HG02870 (cell line): Measurements from ENCODE around the gene CHST11.

Experiments used
- ATAC-seq: cut with Tn5 transposase; IDR thresholded peaks from one replicate; pipeline ENCODE4 v1.9.1; 2021; ENCODE audit warnings: mild to moderate bottlenecking, moderate library complexity; ENCODE audit not compliant: unreplicated experiment

CHST11 gene

GRCh38 chr12:104459368-104459909 is 2.7 kb downstream of the CHST11 start:
- ATAC-seq, result no peak

DNA sequence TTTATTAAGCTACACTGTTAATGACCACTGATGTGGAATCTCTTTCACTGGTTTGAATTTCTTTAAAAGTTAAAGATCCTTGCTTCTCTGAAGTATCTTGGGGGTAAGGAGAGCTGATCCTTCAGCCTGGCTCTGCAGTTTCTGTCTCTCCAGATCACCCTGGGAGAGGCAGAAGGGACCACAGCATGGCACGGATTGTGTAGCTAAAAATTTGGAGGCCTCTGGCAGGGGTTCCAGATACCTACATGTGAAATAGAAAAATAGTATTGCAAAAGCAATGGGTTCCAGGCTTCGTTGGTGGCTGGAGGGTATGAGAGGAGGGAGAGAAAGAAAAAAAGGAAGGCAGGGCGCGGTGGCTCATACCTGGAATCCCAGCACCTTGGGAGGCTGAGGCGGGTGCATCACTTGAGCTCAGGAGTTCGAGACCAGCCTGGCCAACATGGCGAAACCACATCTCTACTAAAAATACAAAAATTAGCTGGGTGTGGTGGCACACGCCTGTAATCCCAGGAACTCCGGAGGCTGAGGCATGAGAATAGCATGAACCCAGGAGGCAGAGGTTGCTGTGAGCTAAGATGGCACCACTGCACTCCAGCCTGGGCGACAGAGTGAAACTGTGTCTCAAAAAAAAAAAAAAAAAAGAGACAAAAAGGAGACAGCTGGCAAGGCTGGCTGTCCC is 3.4 kb downstream of the CHST11 start:
- no peak for ATAC-seq

DNA sequence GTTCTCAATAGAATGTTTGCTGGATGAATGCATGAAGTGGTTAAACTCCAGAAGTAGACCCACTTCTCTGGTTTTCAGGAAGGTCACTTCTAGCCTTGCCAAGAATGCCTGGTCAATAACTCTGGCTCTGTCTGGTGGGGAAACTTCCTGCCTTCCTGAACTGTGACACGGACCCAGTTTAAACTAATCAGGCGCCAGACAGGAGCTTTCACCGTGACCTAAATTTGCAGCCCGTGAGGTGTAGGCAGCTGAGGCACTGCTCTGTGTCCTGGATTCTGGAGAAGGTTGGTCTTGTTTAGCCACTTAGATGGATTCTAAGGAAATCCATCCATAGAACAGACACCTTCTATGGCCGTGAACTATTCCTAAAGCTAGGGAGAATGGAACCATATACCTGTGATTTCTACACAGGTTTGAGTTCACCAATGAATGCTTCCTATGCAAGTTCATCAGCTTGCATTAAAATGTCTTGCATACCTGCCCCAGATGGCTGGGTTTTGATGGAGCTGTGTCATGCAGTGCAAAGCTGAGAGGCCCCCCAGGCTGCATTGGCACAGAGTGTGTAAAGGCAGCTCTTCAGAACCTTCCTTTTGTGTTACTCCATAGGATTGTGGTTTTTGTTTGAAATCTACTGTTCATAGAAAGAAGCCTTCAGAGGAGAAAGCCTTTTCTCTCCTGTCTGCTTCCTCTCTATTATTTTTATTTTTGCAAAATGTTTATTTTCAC is 4.4 kb downstream of the CHST11 start:
- ATAC-seq, result no peak

GRCh38 chr12:104462325-104462724 is 5.6 kb downstream of the CHST11 start:
- no peak for ATAC-seq

DNA sequence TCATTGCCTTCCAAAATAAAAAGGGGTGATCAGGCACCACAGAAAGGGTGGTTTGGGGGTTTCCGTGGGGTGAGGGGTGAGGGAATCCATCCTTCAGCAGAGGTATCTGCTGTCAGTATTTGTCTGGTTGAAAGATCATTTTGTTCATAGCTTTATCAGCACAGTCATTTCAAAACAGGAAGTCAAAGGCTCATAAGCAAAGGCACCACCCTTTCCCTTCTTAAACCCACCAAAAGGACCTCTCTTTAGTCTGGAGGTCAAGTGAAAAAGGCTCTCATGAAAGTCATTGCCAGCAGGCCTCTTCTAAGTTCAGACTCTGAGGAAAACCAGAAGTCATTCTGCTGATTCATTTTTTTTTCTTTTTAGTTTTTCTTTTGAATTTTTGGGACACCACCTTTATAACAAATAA is 6.2 kb downstream of the CHST11 start:
- peak; percentile 50 for ATAC-seq

- ATAC-seq, result no peak
Measured at GRCh38 chr12:104463368-104463767, 6.6 kb downstream of the CHST11 start.

GRCh38 chr12:104464899-104465298 is 8.2 kb downstream of the CHST11 start:
- no peak for ATAC-seq

DNA sequence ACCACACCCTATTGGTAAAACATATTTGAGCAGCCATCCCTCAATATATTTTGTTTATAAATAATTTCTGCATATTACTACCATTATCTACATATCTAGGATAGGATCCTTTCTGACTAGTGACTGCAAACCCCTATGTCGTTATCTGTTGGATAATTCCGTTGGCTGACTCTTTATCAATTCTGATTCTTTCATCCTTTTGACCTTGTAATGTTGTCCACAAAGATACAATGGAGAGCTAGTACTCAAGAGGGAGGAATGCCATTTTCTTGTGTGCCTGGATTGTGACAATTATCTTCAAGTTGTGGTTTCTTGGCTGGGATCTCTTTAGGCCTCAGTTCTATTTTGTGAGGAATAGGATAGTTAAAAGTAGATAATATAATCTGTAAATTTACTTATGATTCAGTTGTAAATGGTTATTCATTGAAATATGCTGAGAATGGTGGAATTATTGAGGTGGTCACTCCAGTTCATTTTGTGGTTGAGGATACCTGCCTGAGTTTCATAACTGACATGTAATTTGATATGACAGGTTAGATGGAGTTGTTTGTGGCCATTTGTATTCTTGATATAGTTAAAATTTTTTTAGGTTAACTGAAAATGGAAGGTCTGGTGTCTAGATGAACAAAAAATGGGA is 10.1 kb downstream of the CHST11 start:
- no peak for ATAC-seq

DNA sequence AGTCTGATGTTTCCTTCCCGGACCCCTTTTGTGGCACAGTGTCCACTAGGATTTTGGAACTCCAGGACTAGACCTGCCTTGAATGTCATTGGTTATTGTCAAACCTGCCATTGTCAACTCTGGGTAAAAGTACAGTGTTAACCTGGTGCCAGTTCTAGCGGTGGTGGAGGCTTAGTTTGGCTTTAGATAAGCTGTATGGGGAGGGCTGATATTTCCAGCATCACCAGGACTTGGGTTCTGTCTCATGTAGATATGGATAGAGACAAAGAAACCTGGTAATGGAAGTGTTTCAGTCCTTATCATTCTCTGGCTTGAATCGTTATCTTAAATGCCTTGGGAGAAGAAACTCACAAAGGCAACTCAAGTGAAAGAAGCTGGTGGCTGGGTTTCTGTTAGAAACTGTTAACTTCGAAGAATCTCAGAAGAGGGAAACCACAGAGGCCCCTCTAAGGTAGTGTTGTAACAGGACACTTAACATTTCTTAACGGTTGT is 10.6 kb downstream of the CHST11 start:
- no peak for ATAC-seq

GRCh38 chr12:104468371-104468770 is 11.6 kb downstream of the CHST11 start:
- ATAC-seq, result no peak

DNA sequence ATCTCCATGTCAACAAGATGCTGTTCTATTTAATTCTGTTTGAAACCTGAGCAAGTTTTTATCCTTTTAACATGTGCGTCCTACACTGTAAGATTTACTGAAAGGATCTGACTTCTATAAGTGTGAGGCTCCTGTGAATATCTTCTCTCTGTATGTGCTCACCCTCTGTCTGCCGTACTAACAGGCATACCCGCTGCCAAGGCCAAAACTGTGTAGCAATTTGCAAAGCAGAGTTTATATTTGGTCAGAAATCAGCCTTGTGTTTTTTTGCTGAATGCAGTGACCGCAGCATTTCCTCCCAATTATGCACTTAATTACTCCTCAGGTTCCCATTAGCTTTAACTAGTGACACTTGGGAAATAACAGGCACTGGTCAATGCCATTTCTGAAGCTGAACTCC is 12.3 kb downstream of the CHST11 start:
- no peak for ATAC-seq

DNA sequence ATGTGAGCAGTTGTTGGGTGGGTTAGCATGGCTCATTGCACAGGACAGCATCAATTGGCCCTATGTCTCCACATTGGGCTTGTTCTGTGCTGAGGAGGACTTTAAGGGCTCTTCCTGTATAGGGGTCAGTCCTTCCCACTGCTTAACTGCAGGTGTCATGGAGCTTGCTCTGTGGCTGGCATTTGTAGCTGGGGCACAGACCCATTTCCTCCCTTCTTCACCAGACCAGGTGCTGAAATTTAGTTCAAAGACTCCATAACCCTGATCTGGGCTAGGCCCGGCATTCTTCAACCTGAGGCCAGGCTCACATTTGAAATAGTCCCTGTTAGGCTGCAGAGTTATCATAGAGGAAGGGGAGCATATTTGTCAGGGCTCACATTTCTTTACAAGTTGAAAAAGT is 12.8 kb downstream of the CHST11 start:
- ATAC-seq, result no peak

DNA sequence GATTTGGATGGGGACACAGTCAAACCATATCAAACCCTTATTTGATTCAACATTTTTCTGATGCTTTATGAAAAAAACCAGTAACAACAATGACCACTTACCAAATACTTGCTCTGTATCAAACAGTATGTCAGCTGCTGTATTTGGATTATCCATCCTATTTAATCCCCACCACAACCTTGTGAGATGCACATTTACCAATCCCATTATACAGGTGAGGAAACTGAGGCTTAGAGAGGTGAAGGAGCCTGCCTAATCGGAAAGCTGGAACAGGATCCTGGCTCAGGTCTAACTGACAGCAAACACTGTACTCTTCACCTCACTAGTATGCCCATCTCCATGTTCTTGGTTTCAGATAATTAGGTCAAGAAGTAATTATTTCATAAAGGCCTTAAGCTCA is 13.8 kb downstream of the CHST11 start:
- no peak for ATAC-seq

DNA sequence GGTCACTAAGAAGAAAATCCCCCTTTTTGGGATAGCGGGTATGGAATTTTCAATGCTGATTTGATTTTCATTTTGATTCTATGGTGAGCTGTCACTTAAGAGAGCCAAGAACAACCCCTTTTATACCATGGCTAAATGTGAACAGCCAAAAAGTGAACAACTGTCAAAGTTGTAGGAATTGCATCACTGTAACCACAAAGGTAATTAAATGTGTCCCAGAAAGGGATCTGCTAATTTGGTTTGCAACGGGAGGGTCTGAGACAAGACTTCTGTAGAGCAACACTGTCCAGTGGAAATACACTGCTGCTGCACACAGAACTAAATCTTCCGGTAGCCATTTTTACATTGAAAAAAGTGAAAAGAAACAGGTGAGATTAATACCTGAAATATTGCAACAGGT is 14.6 kb downstream of the CHST11 start:
- no peak for ATAC-seq

DNA sequence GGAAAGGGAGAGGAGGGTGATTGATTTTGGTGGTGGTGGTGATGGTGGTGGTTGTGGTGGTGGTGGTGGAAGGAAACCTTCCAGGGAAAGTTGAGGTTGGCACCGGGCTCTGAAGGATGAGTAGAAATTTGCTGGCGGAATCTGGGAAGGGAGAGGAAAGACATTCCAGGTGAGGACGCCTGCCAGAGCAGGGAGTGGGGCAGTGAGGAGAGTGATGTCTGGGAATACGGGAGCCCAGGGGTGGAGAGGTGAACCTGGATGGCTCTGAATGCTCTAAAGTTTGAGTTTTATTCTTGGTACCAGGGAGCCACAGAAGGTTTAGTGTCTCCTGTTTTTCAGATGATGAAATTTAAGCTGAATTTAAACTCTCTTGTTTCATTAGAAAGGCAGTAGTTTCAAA is 16.0 kb downstream of the CHST11 start:
- ATAC-seq, result no peak

- peak; percentile 57 for ATAC-seq
Measured at GRCh38 chr12:104473374-104473983, 16.7 kb downstream of the CHST11 start.

DNA sequence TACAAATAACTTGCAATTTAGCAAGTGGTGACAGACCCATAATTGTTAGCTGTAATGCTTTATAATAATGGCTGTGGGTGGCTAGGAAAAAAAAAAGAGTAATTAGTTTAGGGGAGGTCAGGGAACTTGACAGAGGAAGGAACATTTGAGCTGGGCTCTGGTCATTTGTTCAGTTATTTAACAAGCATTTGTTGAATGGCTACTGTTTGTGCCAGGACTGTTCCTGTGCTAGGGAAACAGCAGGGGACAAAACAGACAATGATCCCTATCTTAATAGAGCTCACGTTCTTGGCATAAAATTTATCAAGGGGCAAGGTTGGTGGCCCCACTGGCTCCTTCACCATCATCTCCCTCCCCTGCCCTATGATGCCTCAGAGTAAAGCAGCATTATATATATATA is 18.5 kb downstream of the CHST11 start:
- no peak for ATAC-seq

- ATAC-seq, result no peak
Measured at GRCh38 chr12:104477510-104478390, 21.0 kb downstream of the CHST11 start.

DNA sequence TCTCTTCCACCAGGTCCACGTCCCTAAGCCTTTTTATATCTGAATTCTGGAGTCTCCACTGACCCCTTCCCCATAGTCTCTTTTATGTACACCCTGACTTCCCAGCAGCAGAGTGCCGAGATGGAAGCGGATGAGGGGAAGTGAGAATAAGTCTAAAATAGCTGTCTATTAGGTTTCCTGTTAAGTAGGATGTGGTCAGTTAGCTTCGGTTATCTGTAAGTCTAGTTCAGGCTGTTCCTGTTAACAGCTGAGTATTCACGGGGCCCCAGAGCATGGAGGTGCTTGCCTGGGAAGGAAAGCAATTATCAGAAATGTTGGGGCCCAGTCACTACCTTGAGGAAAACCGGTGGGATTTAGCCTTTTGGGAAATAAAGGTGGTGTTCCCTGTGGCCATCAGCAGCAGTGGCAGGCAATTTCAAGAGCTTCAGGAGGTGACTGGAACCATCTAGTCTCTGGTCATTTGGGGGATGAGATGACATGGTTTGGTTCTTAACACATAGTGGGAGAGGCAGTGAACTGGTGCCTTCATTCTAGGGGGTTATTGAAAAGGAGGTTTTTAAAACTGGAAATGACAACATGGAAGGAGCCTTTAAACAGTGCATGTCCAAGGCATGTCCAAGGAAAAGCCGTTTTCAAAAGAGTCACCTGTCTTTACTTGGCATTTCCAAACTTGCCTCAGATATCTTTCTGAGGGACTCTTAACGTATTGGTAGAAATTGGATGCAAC is 21.8 kb downstream of the CHST11 start:
- ATAC-seq, result peak; percentile 89
